ENCODE results near the gene SLC15A3. TPM values are rescaled to one million over a fixed set of nuclear protein-coding genes. Genes with fewer than 3 reads are reported as not detected.

Gene SLC15A3
- total RNA-seq, 2 experiments from 2014 or later = 12.6 to 41.4 TPM

GRCh38 chr11:60926500-60926899, 25.5 kb downstream of the SLC15A3 start:
- no peak for TF ChIP-seq CTCF (conservative IDR thresholded peaks at IDR 0.05; ENCODE audit: low read length)
- no peak for TF ChIP-seq EZH2phosphoT487 (IDR thresholded peaks at IDR 0.05; ENCODE audit: borderline replicate concordance, low read depth, low read length)
- no peak overlapping the region for H3K27ac ChIP-seq (ENCODE audit: low read depth, low read length, poor library complexity, severe bottlenecking)
- intact Hi-C loops (cut with micrococcal nuclease; ENCODE audit: unreplicated experiment) = no loop called here
- no peak overlapping the region for H3K4me2 ChIP-seq (ENCODE audit: low read length)
- H3K9me3 ChIP-seq (ENCODE audit: low read length) = no peaks in the 10 kb centered on the region
- H3K4me3 ChIP-seq (ENCODE audit: low read depth, low read length, poor library complexity, severe bottlenecking) = no peak overlapping the region
- no peaks in the 10 kb centered on the region for H3K79me2 ChIP-seq (ENCODE audit: insufficient read depth, low read depth, low read length)
- peaks cover 22% of the 10 kb centered on the region for H3K36me3 ChIP-seq (ENCODE audit: insufficient read depth, low read length)
- no peak overlapping the region for H2AFZ ChIP-seq (ENCODE audit: low read length)
- H4K20me1 ChIP-seq (ENCODE audit: insufficient read depth, low read length) = no peaks in the 10 kb centered on the region
- no peaks in the 10 kb centered on the region for H3K9me2 ChIP-seq (ENCODE audit: insufficient read depth, low read length)
- no peak for DNase-seq (ENCODE audit: low spot score)
- no TSS peak for BruUV-seq (replicated peaks)
- POLR2A ChIA-PET = interaction anchor here (0.7 to 1.4 kb wide), 2 partner anchors 13 to 188 kb away, joined by 3 to 5 read pairs; partner anchors contain the start of gene TMEM109
- H3K4me1 ChIP-seq (ENCODE audit: insufficient read depth, low read length, poor library complexity, severe bottlenecking) = peaks cover 35% of the 10 kb centered on the region
- CTCF ChIA-PET (ENCODE audit: unreplicated experiment) = interaction anchor here (1.0 kb wide), 1 partner anchor 11 kb away, joined by 4 read pairs; no protein-coding TSS in a partner anchor

- no peak overlapping the region for H2AFZ ChIP-seq (ENCODE audit: low read length)
- no TSS peak for BruUV-seq (replicated peaks)
- no peaks in the 10 kb centered on the region for H3K9me2 ChIP-seq (ENCODE audit: insufficient read depth, low read length)
- no peak overlapping the region for H3K4me3 ChIP-seq (ENCODE audit: low read depth, low read length, poor library complexity, severe bottlenecking)
- H3K9me3 ChIP-seq (ENCODE audit: low read length) = no peaks in the 10 kb centered on the region
- ChIA-PET POLR2A (interaction anchor here (0.5 kb wide), 1 partner anchor 36 kb away, joined by 3 read pairs; no protein-coding TSS in a partner anchor), CTCF (ENCODE audit: unreplicated experiment) (no interaction called here)
- H4K20me1 ChIP-seq (ENCODE audit: insufficient read depth, low read length) = no peaks in the 10 kb centered on the region
- H3K4me2 ChIP-seq (ENCODE audit: low read length) = peak overlapping the region; percentile 56
- DNase-seq (ENCODE audit: low spot score) = no peak
- H3K36me3 ChIP-seq (ENCODE audit: insufficient read depth, low read length) = peaks cover 29% of the 10 kb centered on the region
- peaks cover 29% of the 10 kb centered on the region for H3K4me1 ChIP-seq (ENCODE audit: insufficient read depth, low read length, poor library complexity, severe bottlenecking)
- intact Hi-C loops (cut with micrococcal nuclease; ENCODE audit: unreplicated experiment) = loop anchor here (1.0 kb wide), 1 partner anchor 11 kb away; no protein-coding TSS in a partner anchor
- TF ChIP-seq EZH2phosphoT487 (IDR thresholded peaks at IDR 0.05; ENCODE audit: borderline replicate concordance, low read depth, low read length) (no peak), CTCF (conservative IDR thresholded peaks at IDR 0.05; ENCODE audit: low read length) (peak; percentile 36; the same call in 1 of the 2 replicates)
- H3K79me2 ChIP-seq (ENCODE audit: insufficient read depth, low read depth, low read length) = no peaks in the 10 kb centered on the region
- no peak overlapping the region for H3K27ac ChIP-seq (ENCODE audit: low read depth, low read length, poor library complexity, severe bottlenecking)
Measured at GRCh38 chr11:60925868-60926267, 26.1 kb downstream of the SLC15A3 start.

Data from OCI-LY7 (cell line).